Activated CD4-positive, alpha-beta T cell treated with anti-CD3 and anti-CD28 coated beads for 36 hours (primary cell): ENCODE results near the gene BAG3. TPM values are rescaled to one million over a fixed set of nuclear protein-coding genes. Genes with fewer than 3 reads are reported as not detected.
A peak's percentile ranks its signal among the peaks of the same experiment; 100 is the strongest.

Source experiments
- ATAC-seq: fragments of 200-7000 bp; cut with Tn5 transposase; one replicate; pipeline ENCODE4 v1.10.0; 2021; ENCODE audit warnings: mild to moderate bottlenecking, moderate library complexity
- CTCF ChIA-PET: fragments of 350-600 bp; sonication (Branson Sonifier 250); formaldehyde crosslinking; loops from one replicate; lab custom pipeline; 2021; ENCODE audit warnings: antibody characterized with exemption; lab: Charles Lee
- POLR2A ChIA-PET: fragments of 350-600 bp; sonication (Branson Sonifier 250); formaldehyde crosslinking; loops from one replicate; lab custom pipeline; 2021; ENCODE audit warnings: antibody characterized with exemption, inconsistent platforms; lab: Charles Lee
- DNase-seq: peaks from one replicate; pipeline ENCODE4 v3.0.0-alpha.2; 2020
- H3K27ac Mint-ChIP-seq: one replicate; pipeline ENCODE4 v1.8.0; 2021; ENCODE audit warnings: mixed read lengths
- H3K27me3 Mint-ChIP-seq: one replicate; pipeline ENCODE4 v1.8.0; 2021; ENCODE audit warnings: mixed read lengths
- H3K36me3 Mint-ChIP-seq: one replicate; pipeline ENCODE4 v1.8.0; 2021; ENCODE audit warnings: low read depth, mixed read lengths
- H3K4me1 Mint-ChIP-seq: one replicate; pipeline ENCODE4 v1.8.0; 2021; ENCODE audit warnings: mixed read lengths
- H3K4me3 Mint-ChIP-seq: one replicate; pipeline ENCODE4 v1.8.0; 2021; ENCODE audit warnings: mild to moderate bottlenecking, moderate library complexity, mixed read lengths
- H3K9me3 Mint-ChIP-seq: one replicate; pipeline ENCODE4 v1.8.0; 2021; ENCODE audit warnings: low read depth, mixed read lengths
- intact Hi-C, 2 experiments: fragments of 100-400 bp; cut with DNase I in 1 of 2; cut with micrococcal nuclease in 1 of 2; formaldehyde crosslinking; loops; one replicate each; pipeline versions ENCODE4 v1.14.2 to v1.15.1; 2022 to 2024; cut with DNase I, micrococcal nuclease
- total RNA-seq, 2 experiments: library from RNA; stranded (reverse); gene quantifications; one replicate each; pipeline ENCODE4 v1.2.3, GENCODE V29; 2021

Gene BAG3
- total RNA-seq, 2 experiments from 2014 or later: 23.8 to 30.7 TPM

GRCh38 chr10:119677904-119678755 lies 26.9 kb downstream of the BAG3 start:
- POLR2A ChIA-PET: interaction anchor here (0.7 kb wide), 1 partner anchor 48 kb away, joined by 3 read pairs; the partner anchor contains the start of gene INPP5F
- intact Hi-C loops: no loop called here

GRCh38 chr10:119679480-119679829 lies 28.3 kb downstream of the BAG3 start:
- no peaks in the 10 kb centered on the region for H3K27me3 Mint-ChIP-seq
- DNase-seq: no peak
- no peaks in the 10 kb centered on the region for H3K9me3 Mint-ChIP-seq
- ATAC-seq: no peak
- H3K4me1 Mint-ChIP-seq: peaks cover 30% of the 10 kb centered on the region
- H3K4me3 Mint-ChIP-seq: no peak overlapping the region
- ChIA-PET POLR2A (interaction anchor here (0.6 kb wide), 1 partner anchor 16 kb away, joined by 8 read pairs; no protein-coding TSS in a partner anchor), CTCF (interaction anchor here (0.6 to 1.3 kb wide), 2 partner anchors 25 to 26 kb away, joined by 3 to 4 read pairs; no protein-coding TSS in a partner anchor)
- no peak overlapping the region for H3K27ac Mint-ChIP-seq
- intact Hi-C loops: no loop called here
- H3K36me3 Mint-ChIP-seq: peaks cover 8% of the 10 kb centered on the region

More at GRCh38 chr10:119677904-119678755, 26.9 kb downstream of the BAG3 start:
- CTCF ChIA-PET: interaction anchor here (0.6 to 0.7 kb wide), 2 partner anchors 68 to 208 kb away, joined by 3 read pairs; no protein-coding TSS in a partner anchor
- peaks cover 20% of the 10 kb centered on the region for H3K36me3 Mint-ChIP-seq
- ATAC-seq (no peak), DNase-seq (no peak)
- peaks cover 30% of the 10 kb centered on the region for H3K4me1 Mint-ChIP-seq
- H3K27ac Mint-ChIP-seq: no peak overlapping the region
- H3K9me3 Mint-ChIP-seq: no peaks in the 10 kb centered on the region
- no peak overlapping the region for H3K4me3 Mint-ChIP-seq
- H3K27me3 Mint-ChIP-seq: no peaks in the 10 kb centered on the region

- no peak overlapping the region for H3K4me3 Mint-ChIP-seq
- DNase-seq (no peak), ATAC-seq (no peak)
- peaks cover 30% of the 10 kb centered on the region for H3K4me1 Mint-ChIP-seq
- intact Hi-C loops: no loop called here
- POLR2A ChIA-PET: interaction anchor here (0.6 kb wide), 1 partner anchor 15 kb away, joined by 8 read pairs; no protein-coding TSS in a partner anchor
- H3K27me3 Mint-ChIP-seq: no peaks in the 10 kb centered on the region
- CTCF ChIA-PET: interaction anchor here (0.6 to 1.3 kb wide), 4 partner anchors 27 to 179 kb away, joined by 3 to 4 read pairs (median 4); no protein-coding TSS in a partner anchor
- no peaks in the 10 kb centered on the region for H3K9me3 Mint-ChIP-seq
- H3K27ac Mint-ChIP-seq: no peak overlapping the region
- peaks cover 7% of the 10 kb centered on the region for H3K36me3 Mint-ChIP-seq
These were observed 28.9 kb downstream of the BAG3 start for GRCh38 chr10:119680050-119680449.

DNA sequence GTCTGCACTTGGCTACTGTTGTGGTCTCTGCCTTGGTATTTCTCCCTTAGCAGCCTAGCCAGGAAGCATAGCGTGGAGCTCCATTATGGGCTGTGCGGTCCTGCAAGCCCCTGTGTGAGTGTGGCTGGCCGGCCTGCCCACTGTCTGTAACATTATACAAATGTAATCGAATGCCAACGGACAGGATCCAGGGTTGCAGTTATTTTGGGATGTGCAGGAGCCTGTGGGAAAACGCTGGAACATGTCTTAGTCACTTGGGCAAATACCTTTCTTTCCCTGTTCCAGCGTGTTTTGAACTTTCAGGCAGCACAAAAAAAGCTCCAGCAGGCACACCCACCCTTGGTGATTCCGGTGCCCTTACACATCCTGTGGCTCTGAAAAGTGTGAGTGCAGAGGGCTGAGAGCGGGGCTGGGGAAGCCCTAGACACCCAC lies 29.5 kb downstream of the BAG3 start:
- H3K9me3 Mint-ChIP-seq: no peaks in the 10 kb centered on the region
- ChIA-PET POLR2A (interaction anchor here (1.0 kb wide), 1 partner anchor 46 kb away, joined by 3 read pairs; no protein-coding TSS in a partner anchor), CTCF (interaction anchor here (0.6 to 0.8 kb wide), 3 partner anchors 115 to 178 kb away, joined by 3 to 4 read pairs (median 3); no protein-coding TSS in a partner anchor)
- H3K27ac Mint-ChIP-seq: no peak overlapping the region
- H3K4me1 Mint-ChIP-seq: peaks cover 30% of the 10 kb centered on the region
- H3K27me3 Mint-ChIP-seq: no peaks in the 10 kb centered on the region
- ATAC-seq (no peak), DNase-seq (no peak)
- H3K36me3 Mint-ChIP-seq: peaks cover 7% of the 10 kb centered on the region
- no peak overlapping the region for H3K4me3 Mint-ChIP-seq
- intact Hi-C loops: no loop called here

GRCh38 chr10:119686465-119687191 lies 35.4 kb downstream of the BAG3 start:
- ChIA-PET CTCF (interaction anchor here (0.7 to 4.7 kb wide), 35 partner anchors 8 to 650 kb away, joined by 3 to 37 read pairs (median 4); partner anchors contain the start of gene INPP5F), POLR2A (interaction anchor here (0.5 to 1.6 kb wide), 3 partner anchors 18 to 135 kb away, joined by 3 to 4 read pairs (median 4); partner anchors contain the start of gene INPP5F)
- Mint-ChIP-seq H3K4me3 (peak overlapping the region; percentile 46), H3K4me1 (peaks cover 24% of the 10 kb centered on the region), H3K36me3 (no peaks in the 10 kb centered on the region), H3K27me3 (no peaks in the 10 kb centered on the region), H3K9me3 (no peaks in the 10 kb centered on the region), H3K27ac (peak overlapping the region; percentile 75)
- peak; percentile 86 for ATAC-seq
- peak; percentile 92 for DNase-seq
- intact Hi-C loops: loop anchor here (1.0 to 5.0 kb wide), 10 partner anchors 16 to 651 kb away; partner anchors contain the start of genes BAG3 (in 1 of the 2) and INPP5F (in 1 of the 2)

DNA sequence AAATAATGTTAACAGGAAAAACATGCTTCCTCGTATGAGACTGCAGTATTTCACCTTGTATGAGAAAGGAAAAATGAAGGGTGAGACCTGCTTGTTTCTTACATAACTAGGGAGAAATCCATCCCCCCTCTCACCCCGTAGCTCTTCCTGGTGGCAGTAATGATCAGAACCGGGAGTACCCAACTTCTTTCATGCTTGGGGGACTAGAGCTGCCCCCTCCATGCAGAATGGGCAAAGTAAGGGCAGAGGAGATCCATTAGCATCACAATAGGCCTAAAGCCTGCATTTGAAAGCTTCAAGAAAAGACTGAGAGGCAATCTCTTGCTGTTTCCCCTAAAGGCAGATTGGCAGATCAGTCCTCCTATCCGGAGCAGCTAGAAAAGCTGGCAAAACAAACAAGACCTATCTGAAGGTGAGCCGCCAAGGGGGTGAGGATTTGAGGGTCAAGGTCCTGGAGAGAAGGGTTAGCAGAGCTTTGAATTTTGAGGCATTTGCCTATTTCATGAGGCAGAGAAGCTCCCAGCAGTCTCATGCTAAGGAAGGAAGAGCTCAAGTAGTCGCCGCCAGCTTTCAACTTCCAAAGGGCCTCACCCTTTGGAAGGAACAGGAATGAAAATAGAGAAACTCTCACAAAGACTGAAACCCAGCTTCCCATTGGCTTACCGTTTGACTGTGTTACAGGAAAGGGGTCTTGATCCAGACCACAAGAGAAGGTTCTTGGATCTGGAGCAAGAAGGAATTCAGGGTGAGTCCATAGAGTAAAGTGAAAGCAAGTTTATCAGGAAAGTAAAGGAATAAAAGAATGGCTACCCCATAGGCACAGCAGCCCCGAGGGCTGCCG lies 36.2 kb downstream of the BAG3 start:
- DNase-seq: no peak
- POLR2A ChIA-PET: interaction anchor here (0.5 to 1.6 kb wide), 3 partner anchors 17 to 134 kb away, joined by 3 to 4 read pairs (median 4); partner anchors contain the start of gene INPP5F
- no peak for ATAC-seq
- no peaks in the 10 kb centered on the region for H3K27me3 Mint-ChIP-seq
- H3K4me3 Mint-ChIP-seq: no peak overlapping the region
- CTCF ChIA-PET: interaction anchor here (0.7 to 4.7 kb wide), 29 partner anchors 7 to 650 kb away, joined by 3 to 37 read pairs (median 4); partner anchors contain the start of gene INPP5F
- H3K9me3 Mint-ChIP-seq: no peaks in the 10 kb centered on the region
- H3K4me1 Mint-ChIP-seq: peaks cover 16% of the 10 kb centered on the region
- H3K36me3 Mint-ChIP-seq: no peaks in the 10 kb centered on the region
- intact Hi-C loops: loop anchor here in 1 of 2 experiments (2.0 to 5.0 kb wide), 2 partner anchors 35 to 147 kb away; partner anchors contain the start of gene BAG3
- H3K27ac Mint-ChIP-seq: no peak overlapping the region

DNA sequence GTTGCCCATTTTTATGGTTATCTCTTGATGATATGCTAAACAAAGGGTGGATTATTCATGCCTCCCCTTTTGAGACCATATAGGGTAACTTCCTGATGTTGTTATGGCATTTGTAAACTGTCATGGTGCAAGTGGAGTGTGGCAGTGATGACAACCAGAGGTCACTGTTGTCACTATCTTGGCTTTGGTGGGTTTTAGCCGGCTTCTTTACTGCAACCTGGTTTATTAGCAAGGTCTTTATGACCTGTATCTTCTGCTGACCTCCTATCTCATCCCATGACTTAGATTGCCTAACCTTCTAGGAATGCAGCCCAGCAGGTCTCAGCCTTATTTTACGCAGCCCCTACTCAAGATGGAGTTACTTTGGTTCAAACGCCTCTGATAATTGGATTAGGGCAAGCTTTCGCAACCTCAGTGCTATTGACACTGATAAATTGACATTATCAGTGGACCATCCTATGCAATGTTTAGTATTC lies 36.9 kb downstream of the BAG3 start:
- DNase-seq (no peak), ATAC-seq (no peak)
- Mint-ChIP-seq H3K9me3 (no peaks in the 10 kb centered on the region), H3K36me3 (no peaks in the 10 kb centered on the region), H3K27me3 (no peaks in the 10 kb centered on the region), H3K27ac (no peak overlapping the region), H3K4me1 (peaks cover 15% of the 10 kb centered on the region), H3K4me3 (no peak overlapping the region)
- ChIA-PET POLR2A (interaction anchor here (1.2 kb wide), 1 partner anchor 38 kb away, joined by 3 read pairs; the partner anchor contains the start of gene INPP5F), CTCF (interaction anchor here (0.8 to 4.7 kb wide), 12 partner anchors 10 to 172 kb away, joined by 3 to 37 read pairs (median 16); partner anchors contain the start of gene INPP5F)
- intact Hi-C loops: loop anchor here in 1 of 2 experiments (5.0 kb wide), 1 partner anchor 36 kb away; the partner anchor contains the start of gene BAG3

- no peak overlapping the region for H3K27ac Mint-ChIP-seq
- H3K4me1 Mint-ChIP-seq: peaks cover 15% of the 10 kb centered on the region
- H3K36me3 Mint-ChIP-seq: no peaks in the 10 kb centered on the region
- POLR2A ChIA-PET: interaction anchor here (0.7 kb wide), 1 partner anchor 91 kb away, joined by 5 read pairs; no protein-coding TSS in a partner anchor
- ATAC-seq: no peak
- intact Hi-C loops: loop anchor here in 1 of 2 experiments (5.0 kb wide), 1 partner anchor 37 kb away; the partner anchor contains the start of gene BAG3
- H3K27me3 Mint-ChIP-seq: no peaks in the 10 kb centered on the region
- CTCF ChIA-PET: interaction anchor here (4.1 to 4.7 kb wide), 2 partner anchors 61 to 171 kb away, joined by 37 read pairs; no protein-coding TSS in a partner anchor
- H3K4me3 Mint-ChIP-seq: no peak overlapping the region
- H3K9me3 Mint-ChIP-seq: no peaks in the 10 kb centered on the region
- DNase-seq: no peak
These were observed 37.9 kb downstream of the BAG3 start for GRCh38 chr10:119689016-119689580.

DNA sequence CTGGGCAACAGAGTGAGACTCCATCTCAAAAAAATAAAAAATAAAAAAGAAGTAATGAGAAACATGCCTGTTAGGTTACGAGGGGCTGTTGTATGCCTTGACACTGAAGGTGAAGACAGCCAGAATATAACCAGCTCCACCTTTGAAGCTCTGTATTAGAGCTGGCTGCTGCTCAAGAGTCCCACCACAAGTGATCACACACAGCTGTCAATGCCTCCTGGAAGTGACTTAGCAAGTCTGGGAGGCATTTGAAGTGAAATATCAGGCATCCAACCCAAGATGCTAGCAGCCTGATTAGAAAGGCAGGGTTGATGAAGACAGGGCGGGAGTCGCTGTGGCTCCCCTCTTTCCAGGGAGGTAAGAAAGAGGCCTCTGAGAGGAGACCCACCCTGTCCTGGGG lies 40.5 kb downstream of the BAG3 start:
- Mint-ChIP-seq H3K36me3 (no peaks in the 10 kb centered on the region), H3K4me3 (no peak overlapping the region), H3K27ac (no peak overlapping the region), H3K4me1 (peaks cover 10% of the 10 kb centered on the region), H3K9me3 (no peaks in the 10 kb centered on the region), H3K27me3 (no peaks in the 10 kb centered on the region)
- ChIA-PET POLR2A (no interaction called here), CTCF (interaction anchor here (0.7 kb wide), 1 partner anchor 174 kb away, joined by 3 read pairs; no protein-coding TSS in a partner anchor)
- intact Hi-C loops: no loop called here
- ATAC-seq (no peak), DNase-seq (no peak)
